HG03066 (cell line): Measurements from ENCODE around the gene ADAM15.

ENCODE experiments used
- ATAC-seq: cut with Tn5 transposase; IDR thresholded peaks from one replicate; pipeline ENCODE4 v1.9.1; 2021; ENCODE audit warnings: low read depth; ENCODE audit not compliant: unreplicated experiment

ADAM15 gene

GRCh38 chr1:155049651-155050559 is 1.2 kb upstream of the ADAM15 start:
- ATAC-seq, result no peak

GRCh38 chr1:155051342-155051776 is 243 bp downstream of the ADAM15 start:
- ATAC-seq, result no peak

GRCh38 chr1:155051777-155052398 is 772 bp downstream of the ADAM15 start:
- ATAC-seq, result no peak

GRCh38 chr1:155052439-155053395 is 1.6 kb downstream of the ADAM15 start:
- ATAC-seq, result no peak

- no peak for ATAC-seq
Measured at GRCh38 chr1:155053531-155054105, 2.5 kb downstream of the ADAM15 start.

- no peak for ATAC-seq
Measured at GRCh38 chr1:155057104-155057503, 6.0 kb downstream of the ADAM15 start.

- ATAC-seq, result no peak
Measured at GRCh38 chr1:155057788-155058211, 6.7 kb downstream of the ADAM15 start.

- no peak for ATAC-seq
Measured at GRCh38 chr1:155060736-155061135, 9.6 kb downstream of the ADAM15 start.

GRCh38 chr1:155061381-155062150 is 10.4 kb downstream of the ADAM15 start:
- no peak for ATAC-seq

GRCh38 chr1:155062151-155062686 is 11.1 kb downstream of the ADAM15 start:
- ATAC-seq, result no peak

- ATAC-seq, result no peak
Measured at GRCh38 chr1:155062702-155063411, 11.7 kb downstream of the ADAM15 start.

- peak; percentile 70 for ATAC-seq
Measured at GRCh38 chr1:155063550-155064110, 12.5 kb downstream of the ADAM15 start, which contains the start of gene EFNA4. Gene EFNA4 (plus strand): TSS chr1:155063740. CDS start chr1:155063824, 84 bp downstream.

GRCh38 chr1:155064111-155064831 is 13.2 kb downstream of the ADAM15 start:
- no peak for ATAC-seq

GRCh38 chr1:155064832-155065429 is 13.8 kb downstream of the ADAM15 start:
- ATAC-seq, result no peak

- ATAC-seq, result no peak
Measured at GRCh38 chr1:155066777-155067176, 15.7 kb downstream of the ADAM15 start.

GRCh38 chr1:155068599-155068998 is 17.5 kb downstream of the ADAM15 start:
- ATAC-seq, result no peak

GRCh38 chr1:155069551-155070157 is 18.5 kb downstream of the ADAM15 start:
- ATAC-seq, result no peak
